Stomach (tissue), 4 donors: Measurements from ENCODE around the gene DPF3.

ENCODE experiments used
- EP300 ChIP-seq: sonication (generic); formaldehyde crosslinking; IDR thresholded peaks from one replicate; pipeline ENCODE4 v1.6.1; 2017; ENCODE audit warnings: antibody characterized with exemption
- POLR2A ChIP-seq, 4 donors: fragments of 450-650 bp; IDR thresholded peaks; one replicate each; pipeline ENCODE4 v1.6.1; 2016; ENCODE audit warnings: antibody characterized with exemption in 4 of 4, control low read depth in 2 of 4, mild to moderate bottlenecking in 1 of 4, moderate library complexity in 1 of 4
- POLR2AphosphoS5 ChIP-seq, 3 donors: sonication (generic); formaldehyde crosslinking; IDR thresholded peaks; one replicate each; pipeline ENCODE4 v1.6.1; 2016; ENCODE audit warnings: antibody characterized with exemption in 3 of 3
- TF ChIP-seq, protein P1 (sequence below), 7 experiments: fragments of 450-650 bp in 4 of 7; fragments of 200-600 bp in 3 of 7; sonication (generic) in 3 of 7; IDR thresholded peaks; one replicate each; pipeline ENCODE4 v1.5.1; 2016 to 2019; ENCODE audit warnings: antibody characterized with exemption in 7 of 7, control low read depth in 2 of 7, mild to moderate bottlenecking in 1 of 7

DNA sequence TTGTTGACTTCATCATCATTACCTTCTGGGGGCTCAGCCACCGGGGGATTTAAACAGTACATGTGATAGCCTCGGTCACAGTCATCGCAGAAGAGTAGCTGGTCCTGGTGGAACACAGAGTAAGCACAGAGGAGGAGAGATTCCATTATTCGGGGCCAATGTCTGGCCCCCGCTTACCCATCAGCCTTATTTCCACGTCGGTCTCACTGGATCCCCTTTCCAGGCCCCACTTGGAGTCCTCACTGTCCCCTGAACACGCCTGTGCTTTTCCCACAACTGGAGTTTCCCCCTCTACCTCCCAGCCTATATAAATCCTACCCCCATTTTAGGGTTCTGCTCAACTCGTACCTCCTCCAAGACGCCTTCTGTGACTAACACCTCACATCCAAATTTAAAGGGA is 274.0 kb downstream of the DPF3 start:
- no peak for TF ChIP-seq EP300
- TF ChIP-seq, protein P1, sequence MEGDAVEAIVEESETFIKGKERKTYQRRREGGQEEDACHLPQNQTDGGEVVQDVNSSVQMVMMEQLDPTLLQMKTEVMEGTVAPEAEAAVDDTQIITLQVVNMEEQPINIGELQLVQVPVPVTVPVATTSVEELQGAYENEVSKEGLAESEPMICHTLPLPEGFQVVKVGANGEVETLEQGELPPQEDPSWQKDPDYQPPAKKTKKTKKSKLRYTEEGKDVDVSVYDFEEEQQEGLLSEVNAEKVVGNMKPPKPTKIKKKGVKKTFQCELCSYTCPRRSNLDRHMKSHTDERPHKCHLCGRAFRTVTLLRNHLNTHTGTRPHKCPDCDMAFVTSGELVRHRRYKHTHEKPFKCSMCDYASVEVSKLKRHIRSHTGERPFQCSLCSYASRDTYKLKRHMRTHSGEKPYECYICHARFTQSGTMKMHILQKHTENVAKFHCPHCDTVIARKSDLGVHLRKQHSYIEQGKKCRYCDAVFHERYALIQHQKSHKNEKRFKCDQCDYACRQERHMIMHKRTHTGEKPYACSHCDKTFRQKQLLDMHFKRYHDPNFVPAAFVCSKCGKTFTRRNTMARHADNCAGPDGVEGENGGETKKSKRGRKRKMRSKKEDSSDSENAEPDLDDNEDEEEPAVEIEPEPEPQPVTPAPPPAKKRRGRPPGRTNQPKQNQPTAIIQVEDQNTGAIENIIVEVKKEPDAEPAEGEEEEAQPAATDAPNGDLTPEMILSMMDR (IDR thresholded peaks at IDR 0.05): no peak
- no peak for TF ChIP-seq POLR2A (IDR thresholded peaks at IDR 0.05)
- no peak for TF ChIP-seq POLR2AphosphoS5 (IDR thresholded peaks at IDR 0.05)
